CD4-positive, alpha-beta T cell treated with Interleukin-4 for 4 hours (primary cell): ENCODE results near the gene ELFN2.
"Not testable (repeated sequence)": the region's sequence is repeated elsewhere in the genome, so short reads cannot be mapped to it uniquely, and the experiment has no call there.

Experiments used
- DNase-seq: peaks from one replicate; pipeline ENCODE4 v3.0.0-alpha.2; 2020

ELFN2 gene

DNA sequence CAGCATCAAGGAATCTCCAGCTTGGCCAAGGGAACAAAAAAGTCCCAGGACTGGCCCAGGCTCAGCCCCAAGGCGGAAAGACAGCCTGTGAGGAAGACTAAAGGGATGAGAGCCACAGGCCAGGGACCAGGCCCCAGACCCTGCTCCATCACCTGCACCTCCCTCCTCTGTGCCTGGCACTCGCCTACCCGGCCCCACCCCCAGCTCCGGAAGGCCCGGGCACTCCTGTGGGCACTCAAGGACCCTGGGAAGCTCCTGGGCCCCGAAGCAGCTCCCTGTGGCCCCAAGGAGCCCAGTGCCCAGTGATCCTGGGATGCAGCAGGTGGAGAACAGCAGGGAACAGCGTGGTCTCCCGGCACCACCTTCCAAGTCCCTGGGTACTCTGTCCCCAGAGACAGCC, 18.2 kb downstream of the ELFN2 start:
- no peak for DNase-seq

DNA sequence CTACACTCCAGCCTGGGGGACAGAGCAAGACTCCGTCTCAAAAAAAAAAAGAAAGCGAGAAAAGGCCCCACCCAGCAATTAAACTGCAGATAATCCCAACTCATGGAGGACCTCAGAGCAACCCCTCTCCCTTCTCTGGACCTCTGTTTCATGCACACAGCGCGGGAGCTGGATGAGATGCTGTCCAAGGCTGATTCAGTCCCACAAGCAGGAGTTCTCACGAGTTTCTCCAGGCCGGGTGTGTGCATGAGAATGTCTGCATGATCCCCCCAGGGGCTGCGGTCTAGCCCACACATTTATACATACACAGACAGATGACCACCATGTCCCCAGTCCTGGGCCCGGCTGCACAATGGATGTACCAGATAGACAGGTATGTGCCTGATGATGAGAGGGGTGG, 19.4 kb downstream of the ELFN2 start:
- no peak for DNase-seq

DNA sequence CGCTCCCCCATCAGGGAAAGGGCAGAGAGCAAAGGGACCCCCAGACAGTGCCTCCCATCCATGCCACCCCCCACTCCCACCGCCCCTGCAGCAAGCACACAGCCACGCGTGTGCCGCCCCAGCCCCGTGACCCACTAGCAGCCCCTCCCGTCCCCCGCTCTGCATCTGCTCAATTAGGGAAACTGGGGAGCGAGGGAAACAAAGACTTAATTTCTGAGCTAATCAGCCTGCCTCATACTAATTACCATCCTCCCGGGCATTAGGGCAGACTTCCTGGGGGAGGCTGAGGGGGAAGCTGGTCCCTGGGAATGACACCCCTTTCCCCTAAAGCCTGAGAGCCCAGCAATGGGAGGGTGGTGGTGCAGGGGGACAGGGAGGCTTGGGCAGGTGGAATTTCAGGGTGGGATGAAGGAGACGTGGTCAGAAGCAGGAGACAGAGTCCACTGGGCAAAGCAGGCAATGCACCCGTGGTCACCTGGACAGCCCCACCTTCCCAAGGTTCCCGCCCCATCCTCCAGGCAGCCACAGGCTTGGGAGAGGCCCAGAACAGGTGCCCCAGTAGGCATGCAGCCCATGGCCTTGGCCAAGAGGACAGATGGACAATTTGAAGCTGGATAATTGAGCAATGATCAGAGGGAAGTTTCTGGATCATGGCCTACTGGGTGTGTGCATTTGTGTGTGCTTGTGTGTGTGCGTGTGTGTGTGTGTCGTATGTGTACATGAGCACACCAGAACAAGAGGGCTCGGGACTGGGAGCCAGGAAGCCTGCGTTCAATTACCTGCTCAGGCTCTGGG, 20.6 kb downstream of the ELFN2 start:
- no peak for DNase-seq

DNA sequence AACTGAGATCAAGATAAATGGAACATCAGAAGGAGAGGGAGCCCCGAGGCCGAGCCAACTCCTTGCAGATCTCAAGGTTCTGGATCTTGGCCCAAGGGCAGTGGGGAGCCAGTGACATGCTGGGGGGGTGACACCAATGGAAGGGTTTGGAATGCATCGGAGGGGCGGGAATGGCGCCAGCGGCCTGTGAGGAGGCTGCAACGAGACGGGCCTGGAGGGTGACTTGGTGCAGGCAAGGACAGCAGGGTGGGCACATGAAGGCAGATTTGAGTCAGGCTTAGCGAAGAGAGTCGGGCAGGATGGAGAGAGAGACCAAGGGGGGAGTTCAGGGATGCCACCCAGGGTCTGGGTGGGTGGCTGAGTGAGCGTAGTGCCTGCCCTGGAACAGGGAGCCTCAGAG, 23.2 kb downstream of the ELFN2 start:
- DNase-seq: no peak

DNA sequence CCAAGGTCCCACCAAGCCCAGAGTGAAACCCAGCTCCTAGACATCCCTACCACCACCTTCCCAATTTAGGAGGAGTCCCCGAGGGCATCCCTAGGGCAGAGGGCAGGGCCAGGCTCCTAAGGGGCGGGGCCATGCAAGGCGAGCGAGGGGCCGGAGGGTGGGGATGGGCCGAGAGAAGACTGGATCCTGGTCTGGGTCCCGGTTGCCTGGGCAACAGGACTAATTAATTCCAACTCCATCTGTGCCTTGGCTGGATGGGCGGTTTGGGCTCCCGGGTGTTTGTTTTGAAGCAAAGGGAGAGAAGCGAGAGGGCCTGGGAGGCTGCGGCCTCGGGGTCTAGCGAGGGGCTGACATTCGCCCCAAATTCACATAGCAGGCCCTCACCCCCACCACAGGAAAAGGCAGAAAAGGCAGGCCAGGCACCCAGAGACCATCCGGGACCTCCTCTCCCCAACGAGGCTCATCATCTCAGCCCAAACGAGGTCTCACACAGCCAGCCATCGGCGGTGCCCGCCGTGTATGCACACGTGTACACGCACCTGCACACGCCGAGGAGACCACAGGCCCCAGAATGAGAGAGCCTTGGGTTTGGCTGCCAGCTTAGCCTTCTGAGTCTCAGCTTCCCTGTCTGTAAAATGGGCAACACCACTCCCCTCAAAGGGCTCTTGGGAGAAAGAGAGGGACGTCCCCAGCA, 23.9 kb downstream of the ELFN2 start:
- DNase-seq: no peak

DNA sequence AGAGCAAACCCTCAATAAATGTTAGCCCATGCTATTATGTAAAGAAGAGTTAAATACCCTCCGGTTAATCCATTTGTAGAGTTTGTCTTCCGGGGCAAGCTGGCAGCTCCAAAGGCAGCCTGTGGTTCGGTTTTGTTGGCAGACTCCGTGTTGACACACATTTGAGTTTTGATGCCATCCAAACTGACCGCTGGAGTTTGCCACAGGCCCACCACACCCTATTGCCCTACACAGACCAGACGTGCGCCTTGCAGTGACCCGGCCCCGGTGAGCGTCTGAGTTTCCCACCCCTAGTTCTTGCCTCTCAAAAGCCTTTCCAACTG, 25.1 kb downstream of the ELFN2 start:
- DNase-seq: no peak

DNA sequence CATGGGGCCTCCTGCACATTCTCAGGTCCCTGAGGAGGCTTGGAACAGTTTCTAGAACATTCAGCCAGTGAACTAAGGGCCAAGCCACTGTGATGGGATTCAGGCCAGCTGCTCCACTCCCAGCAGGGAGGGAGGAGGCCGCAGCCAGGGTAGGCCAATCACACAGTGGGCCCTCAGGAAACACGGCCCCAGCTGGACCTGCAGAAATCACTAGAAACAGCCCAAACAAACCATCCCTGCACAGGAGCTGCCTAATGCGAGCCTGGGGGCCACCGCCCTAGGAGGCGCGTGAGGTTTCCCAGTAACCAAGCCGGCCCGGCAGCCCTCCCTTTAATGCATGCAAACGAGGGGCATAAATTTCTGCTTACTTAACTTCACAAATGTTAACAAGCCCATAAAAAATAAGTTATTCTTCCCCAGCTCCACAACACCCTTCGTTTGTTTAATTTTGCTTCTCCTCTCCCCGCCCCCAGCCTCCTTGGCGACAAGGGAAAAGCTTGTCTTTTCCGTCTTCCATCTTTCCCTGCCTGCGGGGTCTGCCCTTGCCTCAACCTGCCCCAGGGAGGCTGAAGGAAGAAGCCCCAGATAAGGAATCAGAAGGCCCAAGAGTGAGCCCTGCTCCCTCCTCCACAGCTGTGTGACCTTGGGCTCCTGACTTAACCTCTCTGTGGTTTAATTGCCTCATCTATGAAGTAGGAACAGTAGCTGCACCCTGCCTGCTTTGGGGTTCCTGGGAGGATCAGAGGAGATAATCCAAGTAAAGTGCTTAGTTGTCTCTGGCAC, 25.7 kb downstream of the ELFN2 start:
- no peak for DNase-seq

DNA sequence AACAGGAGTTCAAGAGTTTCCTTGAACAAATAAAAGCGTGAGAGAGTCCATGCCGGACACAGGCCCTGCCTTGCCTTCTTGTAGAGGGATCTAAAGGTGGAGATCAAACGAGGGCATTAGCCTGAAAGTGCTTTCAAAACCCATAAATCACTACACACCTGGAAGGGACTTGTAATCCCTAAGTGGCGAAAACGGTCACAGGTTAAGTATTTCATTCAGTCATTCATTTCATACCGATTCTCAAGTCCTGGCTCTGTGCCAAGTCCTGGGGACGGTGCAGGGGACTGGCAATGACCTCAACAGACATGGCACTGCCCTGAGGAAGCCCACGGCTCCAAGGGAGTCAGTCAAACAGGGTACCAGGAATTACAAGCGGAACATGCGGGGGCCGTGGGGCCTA, 26.6 kb downstream of the ELFN2 start:
- no peak for DNase-seq

DNA sequence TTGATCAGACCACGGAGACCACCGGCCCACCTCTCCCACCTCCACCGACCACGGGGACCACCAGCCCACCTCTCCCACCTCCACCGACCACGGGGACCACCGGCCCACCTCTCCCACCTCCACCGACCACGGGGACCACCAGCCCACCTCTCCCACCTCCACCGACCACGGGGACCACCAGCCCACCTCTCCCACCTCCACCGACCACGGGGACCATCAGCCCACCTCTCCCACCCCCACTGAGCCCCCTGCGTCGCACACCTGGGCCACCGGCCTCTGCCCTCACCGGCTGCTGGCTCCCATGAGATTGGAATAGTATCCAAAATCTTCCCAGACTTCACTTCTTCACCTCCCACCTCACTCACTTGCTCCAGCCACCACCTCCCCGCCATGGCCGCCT, 27.8 kb downstream of the ELFN2 start:
- DNase-seq: not testable (repeated sequence)

DNA sequence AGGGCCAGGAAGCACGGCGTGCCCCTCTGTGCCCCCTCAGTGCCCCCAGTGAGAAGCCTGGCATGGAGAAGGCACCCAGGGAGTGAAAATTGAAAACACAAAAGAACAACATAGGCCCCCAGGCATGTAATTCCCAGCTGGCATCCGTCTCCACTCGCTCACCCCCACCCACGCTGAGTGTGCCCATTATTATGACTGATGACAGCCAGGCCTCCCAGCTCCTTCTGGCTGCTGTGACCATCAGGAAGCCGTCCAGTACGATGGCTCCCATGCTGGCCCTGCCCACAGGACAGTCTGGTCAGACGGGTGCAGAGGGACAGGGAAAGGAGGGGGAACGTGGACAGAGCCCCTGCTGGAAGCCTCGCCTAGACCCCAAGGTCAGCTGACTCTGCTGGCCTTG, 30.1 kb downstream of the ELFN2 start:
- DNase-seq: no peak

DNA sequence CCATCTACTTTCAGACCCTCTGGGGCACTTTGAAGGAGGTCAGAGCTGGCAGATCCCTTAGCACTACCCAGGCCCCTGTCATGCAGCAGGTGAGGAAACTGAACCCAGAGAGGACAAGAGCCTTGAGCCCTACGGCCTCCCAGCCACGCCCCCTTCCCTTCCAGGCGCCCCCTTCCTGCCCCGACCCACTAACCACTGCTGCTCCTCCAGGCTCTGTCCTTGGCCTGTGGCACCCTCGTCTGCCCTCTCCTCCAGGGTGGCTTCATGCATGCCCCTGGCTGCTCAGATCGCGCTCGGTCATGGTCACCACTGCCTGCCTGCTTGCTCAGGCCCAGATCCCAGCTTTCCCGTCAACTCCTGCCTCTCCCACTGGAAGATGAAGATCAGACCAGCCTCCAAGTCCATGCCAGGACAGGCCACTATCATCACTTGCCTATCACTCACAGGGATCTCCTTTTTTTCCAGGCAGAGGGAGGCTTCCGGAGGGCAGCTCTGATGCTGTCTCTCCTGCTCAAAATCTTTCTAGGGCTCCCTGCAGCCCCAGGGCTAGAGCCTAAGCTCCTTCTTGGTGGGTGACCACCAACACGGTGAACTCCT, 30.7 kb downstream of the ELFN2 start:
- DNase-seq: no peak

DNA sequence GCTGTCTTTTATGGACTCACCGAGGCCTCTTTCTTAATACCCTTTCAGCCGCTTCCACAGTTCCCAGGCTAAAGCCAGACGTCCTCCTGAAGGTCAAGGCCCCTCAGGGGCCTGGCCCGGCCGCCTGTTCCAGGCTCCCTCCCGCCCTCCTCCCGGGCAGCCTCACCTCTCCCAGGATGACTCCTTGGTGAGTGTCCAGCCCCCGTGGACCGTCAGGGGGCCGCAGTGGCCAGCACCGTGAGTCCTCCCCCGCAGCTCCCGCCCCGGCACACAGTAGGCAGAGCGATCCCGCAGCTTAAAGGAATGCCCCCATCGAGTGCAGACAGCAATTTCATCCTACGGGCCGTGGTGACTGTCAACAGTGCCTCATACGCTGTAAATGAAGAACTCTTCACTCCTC, 32.9 kb downstream of the ELFN2 start:
- no peak for DNase-seq

DNA sequence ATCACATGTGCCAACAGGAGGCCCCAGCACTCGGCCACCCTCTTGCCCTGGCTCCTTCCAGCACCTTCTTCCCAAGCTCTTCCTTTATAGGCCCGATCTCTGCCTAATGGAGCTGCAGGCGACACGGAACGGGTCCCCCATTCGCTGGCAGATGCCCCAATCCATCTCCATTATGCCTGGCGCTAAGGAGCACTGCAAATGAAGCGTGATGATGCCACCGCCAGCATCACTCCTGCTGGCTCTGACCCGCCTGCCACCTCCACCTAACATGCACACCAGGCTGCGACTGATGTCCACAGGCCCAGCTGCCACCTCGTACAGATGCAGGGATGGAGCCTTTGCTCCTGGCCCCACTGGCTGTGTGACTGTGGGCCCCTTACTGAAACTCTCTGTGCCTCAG, 33.5 kb downstream of the ELFN2 start:
- no peak for DNase-seq

DNA sequence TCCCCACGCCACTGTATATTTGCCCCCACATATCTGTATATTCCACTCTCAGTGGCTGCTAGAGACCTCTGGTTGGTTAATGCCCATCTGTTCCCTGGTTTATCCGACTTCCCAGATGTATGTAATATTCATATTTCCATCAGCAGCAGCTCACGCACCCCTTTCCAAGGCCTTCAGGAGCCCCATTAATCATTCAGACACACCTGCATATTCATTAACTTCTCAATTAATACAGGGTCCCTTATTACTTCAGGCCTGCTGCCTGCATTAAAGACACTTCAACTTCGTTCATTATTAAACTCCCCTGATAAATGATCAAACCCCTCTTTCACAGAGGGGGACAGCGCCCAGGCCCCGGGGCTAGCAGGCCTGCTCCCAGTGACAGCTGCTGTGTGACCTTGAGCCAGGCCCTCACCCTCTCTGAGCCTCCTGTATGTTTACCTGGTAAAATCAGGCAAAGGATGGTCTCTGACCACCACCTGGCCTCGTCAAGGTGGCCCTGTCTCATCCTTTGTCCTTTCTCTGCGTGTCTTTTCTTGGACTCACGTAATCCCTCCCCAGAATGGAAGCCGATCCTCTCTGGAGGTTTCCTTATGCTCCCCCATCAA, 34.5 kb downstream of the ELFN2 start:
- no peak for DNase-seq

DNA sequence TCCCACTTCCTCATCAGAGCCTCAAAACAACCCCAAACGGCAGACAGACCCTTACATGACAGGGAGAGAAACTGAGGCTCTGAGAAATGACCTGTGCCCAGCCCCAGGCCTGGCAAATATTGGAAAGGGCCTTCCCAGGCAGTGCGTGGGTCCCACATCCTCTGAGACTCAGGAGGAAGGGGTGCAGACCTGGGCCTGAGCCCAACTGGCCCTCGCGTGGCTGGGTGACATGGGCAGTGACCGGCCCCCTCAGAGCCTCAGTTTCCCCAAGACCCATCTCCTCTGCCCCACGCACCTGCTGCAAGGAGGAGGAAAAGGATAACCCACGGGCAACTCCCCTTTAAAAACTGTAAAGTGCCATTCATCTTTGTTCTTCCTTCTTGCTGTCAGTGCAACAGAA, 35.6 kb downstream of the ELFN2 start:
- no peak for DNase-seq

DNA sequence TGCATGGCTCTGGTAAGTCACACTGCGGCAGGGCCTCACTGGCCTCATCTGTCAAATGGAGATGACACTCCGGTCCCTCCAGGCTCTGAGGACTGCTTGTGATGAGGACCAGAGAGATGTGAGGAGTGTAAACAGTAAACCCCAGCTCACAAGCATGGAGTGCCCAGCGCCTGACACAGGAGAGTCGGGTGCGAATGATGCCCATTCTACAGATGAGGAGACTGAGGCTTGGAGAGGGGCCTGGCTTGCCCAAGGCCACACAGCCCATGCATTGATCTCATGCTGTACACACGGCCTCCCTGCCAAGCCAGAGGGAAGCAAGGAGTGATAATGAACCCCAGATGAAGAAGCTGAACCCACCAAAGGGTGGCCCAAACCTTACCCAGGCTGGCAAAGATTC, 37.2 kb downstream of the ELFN2 start:
- no peak for DNase-seq

DNA sequence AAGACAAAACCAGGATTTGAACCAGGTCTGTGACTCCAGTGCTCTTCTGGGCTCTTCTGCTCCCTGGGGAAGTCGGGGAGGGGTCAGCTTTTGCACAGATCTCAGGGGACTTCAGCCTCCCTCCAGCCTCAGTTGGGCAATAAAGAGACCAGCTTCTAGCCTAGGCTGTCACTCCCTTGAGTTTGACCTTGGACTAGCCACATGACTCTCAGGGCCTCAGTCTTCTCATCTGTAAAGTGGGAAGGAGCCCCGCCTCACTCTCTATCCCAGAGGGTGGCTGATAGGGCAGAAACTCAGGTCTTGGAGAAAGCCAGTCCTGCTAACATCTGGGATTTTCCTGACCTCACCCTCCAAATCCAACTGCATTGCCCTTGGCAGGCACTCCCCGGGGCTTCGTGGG, 38.7 kb downstream of the ELFN2 start:
- DNase-seq: no peak

DNA sequence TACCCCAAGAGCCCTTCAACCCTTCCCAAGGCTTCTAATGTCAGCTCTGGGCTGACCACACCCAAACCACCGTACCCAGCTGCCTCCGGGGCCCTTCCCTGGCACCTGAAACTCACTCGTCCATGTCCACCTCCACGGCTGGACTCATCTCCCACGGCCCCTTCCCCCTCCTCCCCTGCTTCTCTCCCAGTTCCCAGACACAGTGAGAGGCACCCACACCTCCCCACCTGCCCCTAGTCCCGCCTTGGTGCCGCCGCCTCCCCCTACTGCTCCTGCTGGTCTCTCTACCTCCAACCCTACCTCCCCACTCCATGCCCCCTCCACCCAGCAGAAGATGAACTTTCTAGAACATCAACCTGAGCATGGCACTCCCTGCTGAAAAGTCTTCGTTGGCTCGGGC, 39.5 kb downstream of the ELFN2 start:
- no peak for DNase-seq

DNA sequence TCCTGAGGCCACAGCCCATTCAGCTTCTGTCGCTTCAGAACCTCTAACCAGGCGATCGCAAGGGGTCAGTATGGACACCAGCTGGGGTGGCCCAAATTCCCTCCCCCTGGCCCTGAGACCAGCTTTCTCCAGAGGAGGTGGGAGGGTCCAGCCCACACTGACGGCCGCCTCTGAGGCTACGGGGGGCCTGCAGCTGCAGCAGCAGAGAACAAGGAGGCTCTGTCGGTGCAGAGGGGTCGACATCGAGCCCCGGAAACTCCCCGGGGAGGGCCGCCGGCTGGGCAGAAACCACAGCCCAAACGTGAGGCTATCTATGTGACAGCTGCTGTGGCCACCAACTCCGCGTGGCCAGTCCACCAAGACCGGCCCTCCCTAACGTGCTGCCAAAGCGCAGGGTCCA, 40.8 kb downstream of the ELFN2 start:
- DNase-seq: no peak

DNA sequence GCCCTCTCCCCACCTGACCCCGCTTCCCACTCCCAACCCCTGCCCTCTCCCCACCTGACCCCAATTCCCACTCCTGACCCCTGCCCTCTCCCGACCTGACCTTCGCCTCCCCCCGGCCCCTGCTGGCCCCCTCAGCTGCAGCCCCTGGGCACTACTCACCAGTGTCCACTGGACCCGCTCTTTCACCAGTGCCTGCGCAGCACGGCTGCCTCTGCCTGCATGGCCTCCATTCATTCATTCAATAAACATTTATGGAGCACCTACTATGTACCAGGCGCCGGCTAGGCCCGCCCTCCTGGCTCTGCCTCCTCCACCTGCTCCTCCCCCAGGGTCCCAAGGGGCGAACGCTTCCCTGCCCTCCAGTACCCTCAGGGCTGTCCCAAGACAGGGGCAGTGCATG, 42.6 kb downstream of the ELFN2 start:
- DNase-seq: no peak

DNA sequence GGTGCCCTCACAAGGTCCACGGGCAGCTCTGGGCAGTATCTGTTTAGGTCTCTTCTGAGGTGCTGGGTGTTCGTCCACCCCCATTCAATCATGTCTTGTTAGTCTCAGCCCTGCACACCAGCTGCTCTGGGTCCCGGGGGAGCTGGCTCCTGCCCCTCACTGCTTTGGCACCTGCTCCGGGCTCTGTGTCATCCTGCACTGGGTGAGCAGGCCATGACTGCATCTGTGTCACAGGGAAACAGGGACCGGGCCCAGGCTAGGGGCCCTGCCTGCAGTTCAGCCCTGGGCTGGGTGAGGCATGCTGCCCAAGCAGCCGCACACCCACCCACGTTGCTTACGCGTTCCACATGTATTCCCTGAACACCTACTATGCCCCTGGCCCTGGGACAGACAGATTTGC, 43.9 kb downstream of the ELFN2 start:
- DNase-seq: no peak

DNA sequence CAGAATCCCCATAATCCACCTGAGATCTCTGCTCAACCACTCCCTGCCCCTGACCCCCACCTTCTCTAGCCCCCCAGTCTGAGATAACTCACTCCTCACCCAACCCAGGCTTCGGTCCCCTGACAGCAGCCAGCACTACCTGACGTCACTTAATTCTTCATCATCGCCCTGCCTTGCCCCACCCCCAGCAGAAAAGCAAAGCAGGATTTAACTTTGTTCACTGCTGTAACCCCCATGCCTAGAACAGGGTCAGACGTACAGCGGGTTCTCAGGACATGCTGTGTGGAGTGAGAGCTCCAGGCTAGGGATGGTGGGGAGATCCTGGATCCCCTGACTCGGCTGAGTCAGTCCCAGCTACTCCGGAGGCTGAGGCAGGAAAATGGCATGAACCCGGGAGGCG, 45.8 kb downstream of the ELFN2 start:
- no peak for DNase-seq

DNA sequence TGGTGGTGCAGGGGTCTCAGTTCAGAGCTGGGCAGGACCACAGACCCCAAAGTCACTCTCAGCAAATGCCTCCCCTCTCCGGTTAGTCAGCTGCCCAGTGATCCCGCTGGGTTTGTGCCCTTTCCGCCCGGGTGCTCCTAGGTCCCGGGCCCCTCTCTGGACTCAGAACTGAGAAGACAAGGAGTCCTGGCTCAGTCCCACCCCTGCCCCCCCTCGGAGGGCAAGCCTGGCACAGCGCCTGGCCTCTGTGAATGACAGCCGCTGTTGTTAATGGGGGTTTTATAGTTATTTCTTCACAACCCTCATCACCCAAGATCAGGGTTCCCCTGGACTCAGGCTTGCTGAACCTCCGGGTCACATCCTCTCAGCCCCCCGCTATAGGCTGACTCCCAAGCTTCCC, 47.6 kb downstream of the ELFN2 start:
- DNase-seq: no peak
